Osteoblast (primary cell): ENCODE results near the gene PHAF1. TPM values are rescaled to one million over a fixed set of nuclear protein-coding genes. Genes with fewer than 3 reads are reported as not detected.

ENCODE experiments used
- DNase-seq: peaks from one replicate; pipeline ENCODE4 v3.0.0; 2011; ENCODE audit warnings: low spot score, mixed read lengths; ENCODE audit not compliant: insufficient read length; ENCODE audit errors: missing footprints
- H2AFZ ChIP-seq: 2 replicates; pipeline ENCODE4 v1.6.0; 2011; ENCODE audit warnings: mild to moderate bottlenecking, low read length
- H3K27ac ChIP-seq: 2 replicates; pipeline ENCODE4 v1.5.1; 2011; ENCODE audit warnings: mild to moderate bottlenecking, low read depth, low read length, moderate library complexity
- H3K27me3 ChIP-seq: 2 replicates; pipeline ENCODE4 v1.6.0; 2012; ENCODE audit warnings: mild to moderate bottlenecking, control low read depth, inconsistent platforms, low read length, moderate library complexity; ENCODE audit not compliant: insufficient read depth
- H3K36me3 ChIP-seq: 2 replicates; pipeline ENCODE4 v1.5.1; 2011; ENCODE audit warnings: mild to moderate bottlenecking, low read length, control low read depth, moderate library complexity; ENCODE audit not compliant: insufficient read depth
- H3K4me1 ChIP-seq: 2 replicates; pipeline ENCODE4 v1.5.1; 2011; ENCODE audit warnings: mild to moderate bottlenecking, low read length, control low read depth, moderate library complexity; ENCODE audit not compliant: insufficient read depth
- H3K4me2 ChIP-seq: 2 replicates; pipeline ENCODE4 v1.6.0; 2011; ENCODE audit warnings: mild to moderate bottlenecking, low read length; ENCODE audit not compliant: insufficient read depth
- H3K4me3 ChIP-seq: fragments of 200-600 bp; sonication (generic); 3 replicates; pipeline ENCODE4 v1.5.1; 2012; ENCODE audit warnings: mild to moderate bottlenecking, low read length, inconsistent platforms; ENCODE audit not compliant: insufficient read depth
- H3K79me2 ChIP-seq: 2 replicates; pipeline ENCODE4 v1.6.0; 2012; ENCODE audit warnings: mild to moderate bottlenecking, low read length, control low read depth, inconsistent platforms; ENCODE audit not compliant: insufficient read depth
- H3K9me3 ChIP-seq: 2 replicates; pipeline ENCODE4 v1.5.1; 2011; ENCODE audit warnings: low read depth, low read length, control low read depth
- H4K20me1 ChIP-seq: 2 replicates; pipeline ENCODE4 v1.6.0; 2012; ENCODE audit warnings: mild to moderate bottlenecking, low read length, control low read depth; ENCODE audit not compliant: insufficient read depth
- total RNA-seq: library from RNA; depleted of rRNA; stranded (reverse); fragments of >200 nt; gene quantifications from 2 replicates; pipeline ENCODE4 v1.2.3, GENCODE V29; 2012
- TF ChIP-seq, protein P1 (sequence below): IDR thresholded peaks from 2 replicates; pipeline ENCODE4 v1.5.1; 2011; ENCODE audit warnings: mild to moderate bottlenecking, low read depth, low read length, moderate library complexity; ENCODE audit errors: extremely low read depth

PHAF1 gene
- total RNA-seq, 1 donor, result 13.8 TPM

DNA sequence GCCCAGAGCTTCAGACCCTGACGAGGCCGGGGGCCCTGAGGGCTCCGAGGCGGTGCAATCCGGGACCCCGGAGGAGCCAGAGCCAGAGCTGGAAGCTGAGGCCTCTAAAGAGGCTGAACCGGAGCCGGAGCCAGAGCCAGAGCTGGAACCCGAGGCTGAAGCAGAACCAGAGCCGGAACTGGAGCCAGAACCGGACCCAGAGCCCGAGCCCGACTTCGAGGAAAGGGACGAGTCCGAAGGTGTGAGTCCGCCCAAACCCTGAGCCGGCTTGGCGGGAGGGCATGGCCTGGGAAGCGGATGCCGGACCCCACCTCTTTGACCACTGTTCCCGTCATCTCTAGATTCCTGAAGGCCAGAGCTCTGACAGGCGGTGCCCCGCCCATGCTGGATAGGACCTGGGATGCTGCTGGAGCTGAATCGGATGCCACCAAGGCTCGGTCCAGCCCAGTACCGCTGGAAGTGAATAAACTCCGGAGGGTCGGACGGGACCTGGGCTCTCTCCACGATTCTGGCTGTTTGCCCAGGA, 65.0 kb downstream of the PHAF1 start:
- H2AFZ ChIP-seq, result no peak overlapping the region
- no peak for DNase-seq

DNA sequence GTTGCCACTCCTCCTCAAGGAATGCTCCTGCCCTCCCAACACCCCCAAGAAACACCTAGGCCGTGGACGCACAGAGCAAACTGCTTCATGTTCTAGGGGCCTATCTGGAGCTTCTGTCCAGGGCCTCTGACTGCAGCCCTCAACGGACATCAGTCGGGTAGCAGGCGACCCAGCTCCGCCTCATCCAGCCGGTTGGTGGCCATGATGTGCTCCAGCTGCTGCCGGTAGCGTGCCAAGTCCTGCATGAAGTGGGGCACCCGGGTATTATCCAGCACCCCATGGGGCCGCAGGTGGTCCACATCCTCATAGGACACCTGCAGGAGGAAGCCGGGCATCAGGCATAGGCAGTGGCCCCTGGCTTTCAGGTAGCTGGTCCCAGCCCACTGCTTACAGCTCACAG, 66.9 kb downstream of the PHAF1 start:
- H2AFZ ChIP-seq, result no peak overlapping the region
- H3K79me2 ChIP-seq, result no peaks in the 10 kb centered on the region
- H3K27me3 ChIP-seq, result no peaks in the 10 kb centered on the region
- peaks cover 20% of the 10 kb centered on the region for H3K4me1 ChIP-seq
- no peak overlapping the region for H3K4me2 ChIP-seq
- no peaks in the 10 kb centered on the region for H3K9me3 ChIP-seq
- H3K4me3 ChIP-seq, result no peak overlapping the region
- no peak overlapping the region for H3K27ac ChIP-seq
- no peaks in the 10 kb centered on the region for H3K36me3 ChIP-seq
- TF ChIP-seq, protein P1, sequence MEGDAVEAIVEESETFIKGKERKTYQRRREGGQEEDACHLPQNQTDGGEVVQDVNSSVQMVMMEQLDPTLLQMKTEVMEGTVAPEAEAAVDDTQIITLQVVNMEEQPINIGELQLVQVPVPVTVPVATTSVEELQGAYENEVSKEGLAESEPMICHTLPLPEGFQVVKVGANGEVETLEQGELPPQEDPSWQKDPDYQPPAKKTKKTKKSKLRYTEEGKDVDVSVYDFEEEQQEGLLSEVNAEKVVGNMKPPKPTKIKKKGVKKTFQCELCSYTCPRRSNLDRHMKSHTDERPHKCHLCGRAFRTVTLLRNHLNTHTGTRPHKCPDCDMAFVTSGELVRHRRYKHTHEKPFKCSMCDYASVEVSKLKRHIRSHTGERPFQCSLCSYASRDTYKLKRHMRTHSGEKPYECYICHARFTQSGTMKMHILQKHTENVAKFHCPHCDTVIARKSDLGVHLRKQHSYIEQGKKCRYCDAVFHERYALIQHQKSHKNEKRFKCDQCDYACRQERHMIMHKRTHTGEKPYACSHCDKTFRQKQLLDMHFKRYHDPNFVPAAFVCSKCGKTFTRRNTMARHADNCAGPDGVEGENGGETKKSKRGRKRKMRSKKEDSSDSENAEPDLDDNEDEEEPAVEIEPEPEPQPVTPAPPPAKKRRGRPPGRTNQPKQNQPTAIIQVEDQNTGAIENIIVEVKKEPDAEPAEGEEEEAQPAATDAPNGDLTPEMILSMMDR, result no peak
- peaks cover 37% of the 10 kb centered on the region for H4K20me1 ChIP-seq
- DNase-seq, result no peak

More for the DNA sequence above, 65.0 kb downstream of the PHAF1 start:
- Histone ChIP-seq H4K20me1 (peaks cover 22% of the 10 kb centered on the region), H3K27me3 (no peaks in the 10 kb centered on the region), H3K36me3 (no peaks in the 10 kb centered on the region), H3K9me3 (no peaks in the 10 kb centered on the region), H3K4me3 (peak overlapping the region; percentile 78), H3K79me2 (no peaks in the 10 kb centered on the region), H3K4me1 (peaks cover 16% of the 10 kb centered on the region), H3K4me2 (peak overlapping the region; percentile 95), H3K27ac (no peak overlapping the region)
- TF ChIP-seq, protein P1, result no peak

DNA sequence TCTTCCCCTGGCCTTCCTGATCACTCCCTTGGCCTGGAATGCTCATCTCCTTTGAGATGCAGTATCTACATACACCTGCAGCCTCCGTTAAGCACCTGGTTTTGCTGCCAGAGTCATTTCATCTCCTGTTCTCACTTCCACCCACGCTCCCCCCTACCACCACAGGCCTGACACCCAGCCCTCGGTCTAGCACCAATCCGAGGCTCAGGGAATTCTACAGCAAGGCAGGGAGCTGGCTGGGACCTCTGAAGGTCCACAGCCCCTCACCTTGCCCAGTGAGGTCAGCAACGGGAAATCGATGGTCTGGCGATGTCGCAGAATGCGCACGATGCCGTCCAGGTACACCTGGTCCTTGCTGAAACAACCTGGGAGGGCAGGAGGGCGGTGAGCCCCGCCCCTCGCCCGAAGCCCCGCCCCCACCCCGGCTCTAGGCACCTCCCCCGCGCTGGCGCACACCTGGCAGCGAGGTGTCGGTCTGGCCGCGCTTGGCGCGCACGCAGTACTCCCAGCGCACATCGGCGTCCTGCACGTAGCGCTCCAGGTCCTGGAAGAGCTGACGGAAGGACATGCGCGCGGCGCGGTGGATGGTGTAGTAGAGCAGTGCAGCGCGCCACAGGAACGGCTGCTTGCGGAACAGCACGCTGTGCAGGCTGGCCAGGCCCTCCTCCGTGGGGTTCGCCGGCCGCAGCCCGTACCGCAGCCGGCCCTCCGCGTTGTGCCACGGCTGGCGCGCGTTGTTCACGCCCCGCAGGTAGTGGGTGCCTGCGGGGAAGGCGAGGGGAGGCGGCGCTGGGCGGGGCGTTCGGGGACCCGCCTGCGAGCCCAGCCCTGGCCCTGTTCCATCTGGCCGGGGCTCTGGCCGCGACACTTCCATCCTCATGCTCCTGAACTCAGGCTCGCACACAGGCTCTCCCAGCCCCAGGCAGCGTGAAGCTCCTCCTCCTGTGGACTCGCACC, 68.3 kb downstream of the PHAF1 start:
- Histone ChIP-seq H3K4me2 (peak overlapping the region; percentile 82), H2AFZ (no peak overlapping the region), H3K27me3 (no peaks in the 10 kb centered on the region), H3K36me3 (no peaks in the 10 kb centered on the region), H3K4me3 (peak overlapping the region; percentile 66), H4K20me1 (peaks cover 37% of the 10 kb centered on the region), H3K4me1 (peaks cover 31% of the 10 kb centered on the region), H3K79me2 (peaks cover 8% of the 10 kb centered on the region), H3K27ac (no peak overlapping the region), H3K9me3 (no peaks in the 10 kb centered on the region)
- TF ChIP-seq, protein P1, result no peak
- DNase-seq, result peak; percentile 98

DNA sequence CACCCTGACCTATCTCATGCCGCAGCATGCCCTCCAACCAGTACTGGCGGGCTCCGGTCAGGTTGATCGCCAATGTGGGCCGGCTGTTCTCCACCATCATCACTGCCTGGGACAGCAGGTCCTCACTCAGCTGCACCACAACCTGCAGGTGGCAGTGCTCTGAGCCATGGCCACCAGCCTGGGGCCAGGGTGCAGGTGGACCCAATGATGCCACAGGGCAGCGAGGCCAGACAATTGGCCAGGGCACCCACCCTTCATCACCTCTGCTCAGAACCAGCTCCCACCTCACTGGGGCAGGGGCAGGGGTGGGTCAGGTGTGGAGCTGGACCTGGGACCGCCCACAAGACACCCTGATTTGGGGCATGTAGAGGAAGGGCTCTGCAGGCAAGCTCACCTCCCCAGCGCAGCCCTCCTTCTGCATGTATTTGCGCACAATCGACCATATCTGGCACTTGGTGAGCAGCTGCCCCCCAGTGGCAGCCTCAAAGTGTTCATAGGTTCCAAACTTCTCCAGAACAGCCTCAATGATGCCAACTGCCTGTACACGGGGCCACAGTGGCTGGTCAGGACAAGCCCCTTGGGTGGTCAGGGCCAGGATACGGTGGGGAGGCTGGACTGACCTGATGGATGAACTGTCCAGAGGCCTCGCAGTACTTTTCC, 69.8 kb downstream of the PHAF1 start:
- no peak overlapping the region for H3K27ac ChIP-seq
- H3K27me3 ChIP-seq, result no peaks in the 10 kb centered on the region
- no peak overlapping the region for H3K4me2 ChIP-seq
- H3K9me3 ChIP-seq, result no peaks in the 10 kb centered on the region
- no peak for DNase-seq
- no peak overlapping the region for H2AFZ ChIP-seq
- H4K20me1 ChIP-seq, result peaks cover 37% of the 10 kb centered on the region
- H3K4me1 ChIP-seq, result peaks cover 28% of the 10 kb centered on the region
- TF ChIP-seq, protein P1, result peak; percentile 20
- H3K36me3 ChIP-seq, result no peaks in the 10 kb centered on the region
- no peak overlapping the region for H3K4me3 ChIP-seq
- peaks cover 11% of the 10 kb centered on the region for H3K79me2 ChIP-seq
